Measurements from ENCODE around the gene FMN2. TPM values are rescaled to one million over a fixed set of nuclear protein-coding genes. Genes with fewer than 3 reads are reported as not detected.

Gene FMN2
- total RNA-seq, 4 donors from 2014 or later = 0.75 to 1.8 (median 1.2) TPM

DNA sequence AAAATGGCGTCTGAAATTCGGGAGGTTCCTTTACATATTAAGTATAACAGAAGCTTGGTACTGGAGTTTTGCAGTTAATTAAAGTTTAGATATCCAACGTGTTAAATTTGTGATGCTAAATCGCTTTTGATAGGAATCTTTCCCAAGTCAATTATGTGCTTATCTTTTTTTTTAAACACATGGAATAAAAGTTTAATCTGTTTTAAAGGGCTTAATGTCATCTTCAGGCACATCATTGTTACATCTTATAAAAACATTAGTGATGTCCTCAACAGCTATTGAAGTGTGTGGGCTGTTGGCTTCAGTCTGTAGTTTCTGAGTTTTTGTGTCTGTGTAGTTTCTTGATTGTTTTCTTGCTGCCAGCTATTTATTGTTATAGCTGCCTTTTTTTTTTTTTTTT is 5.3 kb downstream of the FMN2 start:
- TF ChIP-seq, protein P1, sequence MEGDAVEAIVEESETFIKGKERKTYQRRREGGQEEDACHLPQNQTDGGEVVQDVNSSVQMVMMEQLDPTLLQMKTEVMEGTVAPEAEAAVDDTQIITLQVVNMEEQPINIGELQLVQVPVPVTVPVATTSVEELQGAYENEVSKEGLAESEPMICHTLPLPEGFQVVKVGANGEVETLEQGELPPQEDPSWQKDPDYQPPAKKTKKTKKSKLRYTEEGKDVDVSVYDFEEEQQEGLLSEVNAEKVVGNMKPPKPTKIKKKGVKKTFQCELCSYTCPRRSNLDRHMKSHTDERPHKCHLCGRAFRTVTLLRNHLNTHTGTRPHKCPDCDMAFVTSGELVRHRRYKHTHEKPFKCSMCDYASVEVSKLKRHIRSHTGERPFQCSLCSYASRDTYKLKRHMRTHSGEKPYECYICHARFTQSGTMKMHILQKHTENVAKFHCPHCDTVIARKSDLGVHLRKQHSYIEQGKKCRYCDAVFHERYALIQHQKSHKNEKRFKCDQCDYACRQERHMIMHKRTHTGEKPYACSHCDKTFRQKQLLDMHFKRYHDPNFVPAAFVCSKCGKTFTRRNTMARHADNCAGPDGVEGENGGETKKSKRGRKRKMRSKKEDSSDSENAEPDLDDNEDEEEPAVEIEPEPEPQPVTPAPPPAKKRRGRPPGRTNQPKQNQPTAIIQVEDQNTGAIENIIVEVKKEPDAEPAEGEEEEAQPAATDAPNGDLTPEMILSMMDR (IDR thresholded peaks at IDR 0.05; ENCODE audit: low read depth) = no peak

DNA sequence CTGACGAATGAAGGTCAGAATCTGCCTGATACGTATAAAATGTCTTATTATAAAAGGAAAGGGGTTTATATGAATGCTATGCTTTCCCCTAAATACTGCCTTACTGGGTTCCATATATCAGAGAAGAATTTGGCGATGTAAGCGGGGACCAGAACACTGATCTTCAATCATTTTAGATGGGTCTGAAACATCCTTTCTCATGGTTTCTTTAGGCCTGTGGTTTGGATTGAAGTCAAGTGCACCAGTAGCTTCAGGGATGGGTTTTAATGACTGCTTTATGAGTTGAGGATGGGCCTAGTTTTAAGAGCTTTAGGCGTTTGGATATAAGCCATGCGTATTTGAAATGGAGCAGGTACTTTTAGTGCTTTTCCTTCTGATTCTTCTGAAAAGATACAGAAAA is 6.9 kb downstream of the FMN2 start:
- TF ChIP-seq, protein P1 (IDR thresholded peaks at IDR 0.05; ENCODE audit: low read depth) = no peak

DNA sequence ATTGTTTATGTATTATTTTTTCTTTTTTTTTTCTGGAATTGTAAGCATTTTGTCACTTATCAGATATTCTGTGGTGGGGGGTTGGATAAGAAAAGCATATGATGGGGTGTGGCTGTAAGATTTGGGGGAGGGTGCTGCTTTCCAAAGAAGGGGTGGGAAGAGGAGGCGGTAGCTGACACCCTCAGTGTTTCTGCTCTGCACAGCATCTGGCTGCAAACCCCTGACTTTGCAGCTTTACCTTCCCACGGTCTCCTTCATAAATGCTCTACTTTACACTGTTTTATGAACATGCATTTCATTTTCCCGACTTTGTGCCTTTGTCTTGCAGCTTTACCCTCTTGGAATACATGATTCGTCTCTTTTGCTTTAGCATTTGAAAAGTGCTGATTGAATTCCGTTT is 7.6 kb downstream of the FMN2 start:
- TF ChIP-seq, protein P1 (IDR thresholded peaks at IDR 0.05; ENCODE audit: low read depth) = no peak

DNA sequence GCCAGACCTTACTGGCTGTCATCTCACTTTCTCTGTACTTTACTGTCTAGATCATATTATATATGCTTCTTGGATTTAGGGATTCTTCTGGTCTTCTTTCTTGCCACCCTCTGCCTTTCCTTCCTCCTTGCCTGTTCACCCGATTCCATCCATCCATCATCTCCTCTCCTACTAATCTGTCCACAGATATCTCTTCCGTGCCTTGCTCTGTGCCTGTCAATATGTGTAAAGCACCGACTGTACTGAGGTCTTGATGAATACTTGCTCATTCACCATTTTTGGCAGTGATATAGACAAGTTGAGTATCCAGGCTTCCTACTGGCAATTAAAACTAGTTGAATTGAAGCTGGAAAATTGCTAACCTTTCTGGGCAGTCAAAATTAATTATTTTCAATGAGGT is 8.1 kb downstream of the FMN2 start:
- TF ChIP-seq, protein P1 (IDR thresholded peaks at IDR 0.05; ENCODE audit: low read depth) = no peak

DNA sequence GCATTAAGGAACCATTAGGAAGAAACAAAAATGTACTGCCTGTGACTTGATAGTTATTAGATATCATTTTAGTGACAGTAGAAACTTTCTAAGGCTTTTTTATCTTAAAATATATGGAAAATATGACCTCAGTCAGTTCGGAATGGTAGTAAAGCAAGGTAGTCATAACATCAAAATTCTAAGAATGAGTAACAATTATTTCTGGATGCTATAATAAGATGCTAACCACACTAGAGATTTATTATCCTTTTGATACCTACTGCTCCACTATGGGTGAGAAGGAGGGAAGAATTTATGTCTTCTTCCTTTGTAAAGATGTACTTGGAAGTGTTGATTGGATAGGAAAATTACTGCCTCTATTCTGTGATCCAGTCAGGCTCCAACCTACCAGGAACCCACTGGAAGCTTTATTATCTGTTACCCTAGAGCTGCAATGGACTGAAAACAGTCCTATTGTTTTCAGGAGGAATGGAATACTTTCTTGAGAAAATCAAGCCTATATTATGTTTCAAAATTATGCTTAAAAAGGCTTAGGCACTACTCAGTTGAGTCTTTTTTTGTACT is 8.8 kb downstream of the FMN2 start:
- TF ChIP-seq, protein P1 (IDR thresholded peaks at IDR 0.05; ENCODE audit: low read depth) = no peak

DNA sequence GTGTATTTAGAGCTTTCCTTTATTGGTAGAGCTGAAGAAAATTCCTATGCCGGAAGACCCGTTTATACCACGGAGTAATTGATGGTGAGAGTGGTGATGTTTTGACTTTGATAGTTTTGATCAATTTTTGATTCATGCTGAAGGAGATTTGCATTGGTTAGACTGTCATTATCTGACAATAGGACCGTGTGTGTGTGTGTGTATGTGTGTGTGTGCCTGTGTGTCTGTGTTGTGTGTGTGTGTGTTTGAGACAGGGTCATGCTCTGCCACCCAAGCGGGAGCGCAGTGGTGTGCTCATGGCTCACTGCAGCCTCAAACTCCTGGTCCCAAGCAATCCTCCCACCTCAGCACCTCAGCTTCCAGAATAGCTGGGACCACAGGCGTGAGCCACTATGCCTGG is 9.6 kb downstream of the FMN2 start:
- TF ChIP-seq, protein P1 (IDR thresholded peaks at IDR 0.05; ENCODE audit: low read depth) = no peak

DNA sequence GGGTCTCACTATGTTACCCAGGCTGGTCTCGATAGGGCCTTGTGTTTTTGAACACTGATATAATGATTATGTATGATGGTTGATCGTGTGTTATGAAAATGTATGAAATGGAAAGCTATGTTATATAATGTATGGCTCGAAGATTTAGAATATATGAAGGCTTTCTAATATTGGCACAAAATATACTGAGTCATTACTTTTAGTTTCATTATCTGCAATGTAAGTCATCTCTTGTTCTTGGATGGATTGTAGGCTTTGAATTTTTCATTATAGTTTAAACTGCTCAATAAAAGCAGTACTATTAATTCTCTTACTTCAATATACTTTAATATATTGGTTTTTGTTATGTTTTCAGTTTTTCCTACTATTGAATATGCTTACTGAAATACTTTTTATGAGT is 10.1 kb downstream of the FMN2 start:
- TF ChIP-seq, protein P1 (IDR thresholded peaks at IDR 0.05; ENCODE audit: low read depth) = no peak

Data from subcutaneous adipose tissue (tissue), 4 donors.